ENCODE measurements around the gene PDGFB. TPM values are rescaled to one million over a fixed set of nuclear protein-coding genes. Genes with fewer than 3 reads are reported as not detected.

Gene PDGFB
- total RNA-seq, 1 donor from 2014 or later = 27.3 TPM

GRCh38 chr22:39185601-39186012 lies 59.2 kb downstream of the PDGFB start:
- Histone ChIP-seq H3K4me2 (ENCODE audit: low read length) (no peak overlapping the region), H3K27me3 (ENCODE audit: insufficient read depth, low read length) (no peaks in the 10 kb centered on the region), H3K36me3 (ENCODE audit: insufficient read depth, low read length) (no peaks in the 10 kb centered on the region), H3K4me3 (ENCODE audit: insufficient read depth, low read depth, low read length) (no peak overlapping the region), H4K20me1 (ENCODE audit: insufficient read depth, low read length) (no peaks in the 10 kb centered on the region), H3K4me1 (ENCODE audit: insufficient read depth, low read length) (no peaks in the 10 kb centered on the region), H3K9ac (ENCODE audit: low read length) (no peak overlapping the region), H2AFZ (ENCODE audit: low read depth, low read length) (no peak overlapping the region), H3K79me2 (ENCODE audit: insufficient read depth, low read length) (no peaks in the 10 kb centered on the region), H3K9me3 (ENCODE audit: insufficient read depth, low read depth, low read length) (no peaks in the 10 kb centered on the region), H3K27ac (ENCODE audit: low read depth, low read length) (no peak overlapping the region)
- H3K36me3 Mint-ChIP-seq (ENCODE audit: low read depth, unreplicated experiment) = peaks cover 1% of the 10 kb centered on the region
- H3K27me3 Mint-ChIP-seq (ENCODE audit: low read depth, unreplicated experiment) = peaks cover 4% of the 10 kb centered on the region
- peaks cover 5% of the 10 kb centered on the region for H3K9me3 Mint-ChIP-seq (ENCODE audit: unreplicated experiment)
- H3K4me1 Mint-ChIP-seq (ENCODE audit: low read depth, unreplicated experiment) = peaks cover 2% of the 10 kb centered on the region
- TF ChIP-seq EZH2 (IDR thresholded peaks at IDR 0.05; ENCODE audit: insufficient read depth, low read length) (no peak), CTCF (IDR thresholded peaks at IDR 0.05; ENCODE audit: insufficient read depth, low read depth, low read length) (no peak)
- no peak overlapping the region for H3K4me3 Mint-ChIP-seq (ENCODE audit: unreplicated experiment)
- FAIRE-seq (no peak), DNase-seq (ENCODE audit: low read depth) (no peak)
- no peak overlapping the region for H3K27ac Mint-ChIP-seq (ENCODE audit: unreplicated experiment)

GRCh38 chr22:39184586-39185577 lies 59.9 kb downstream of the PDGFB start:
- Histone ChIP-seq H3K79me2 (ENCODE audit: insufficient read depth, low read length) (no peaks in the 10 kb centered on the region), H3K36me3 (ENCODE audit: insufficient read depth, low read length) (no peaks in the 10 kb centered on the region), H4K20me1 (ENCODE audit: insufficient read depth, low read length) (no peaks in the 10 kb centered on the region), H3K9me3 (ENCODE audit: insufficient read depth, low read depth, low read length) (no peaks in the 10 kb centered on the region), H3K27me3 (ENCODE audit: insufficient read depth, low read length) (no peaks in the 10 kb centered on the region), H3K4me2 (ENCODE audit: low read length) (peak overlapping the region; percentile 25), H3K4me1 (ENCODE audit: insufficient read depth, low read length) (no peaks in the 10 kb centered on the region), H2AFZ (ENCODE audit: low read depth, low read length) (peak overlapping the region; percentile 51), H3K27ac (ENCODE audit: low read depth, low read length) (no peak overlapping the region), H3K4me3 (ENCODE audit: insufficient read depth, low read depth, low read length) (no peak overlapping the region), H3K9ac (ENCODE audit: low read length) (no peak overlapping the region)
- Mint-ChIP-seq H3K27me3 (ENCODE audit: low read depth, unreplicated experiment) (peaks cover 1% of the 10 kb centered on the region), H3K36me3 (ENCODE audit: low read depth, unreplicated experiment) (peaks cover 1% of the 10 kb centered on the region), H3K4me3 (ENCODE audit: unreplicated experiment) (no peak overlapping the region), H3K27ac (ENCODE audit: unreplicated experiment) (no peak overlapping the region), H3K9me3 (ENCODE audit: unreplicated experiment) (peaks cover 5% of the 10 kb centered on the region), H3K4me1 (ENCODE audit: low read depth, unreplicated experiment) (peaks cover 2% of the 10 kb centered on the region)
- DNase-seq (ENCODE audit: low read depth) (peak; percentile 39), FAIRE-seq (no peak)
- TF ChIP-seq EZH2 (IDR thresholded peaks at IDR 0.05; ENCODE audit: insufficient read depth, low read length) (no peak), CTCF (IDR thresholded peaks at IDR 0.05; ENCODE audit: insufficient read depth, low read depth, low read length) (no peak)
